ENCODE measurements around the gene CDT1.

Gene CDT1

GRCh38 chr16:88804552-88805339 lies 1.2 kb downstream of the CDT1 start:
- no peak for DNase-seq (ENCODE audit: low spot score)

- DNase-seq (ENCODE audit: low spot score): no peak
Observed at GRCh38 chr16:88805340-88805715, 1.7 kb downstream of the CDT1 start.

GRCh38 chr16:88805887-88806393 lies 2.4 kb downstream of the CDT1 start:
- DNase-seq (ENCODE audit: low spot score): no peak

GRCh38 chr16:88806491-88807111 lies 3.0 kb downstream of the CDT1 start:
- DNase-seq (ENCODE audit: low spot score): no peak

GRCh38 chr16:88807142-88807625 lies 3.6 kb downstream of the CDT1 start:
- DNase-seq (ENCODE audit: low spot score): no peak

GRCh38 chr16:88807626-88808453 lies 4.3 kb downstream of the CDT1 start:
- DNase-seq (ENCODE audit: low spot score): no peak

- peak; percentile 34 for DNase-seq (ENCODE audit: low spot score)
Observed at GRCh38 chr16:88809068-88809675, 5.6 kb downstream of the CDT1 start.

- no peak for DNase-seq (ENCODE audit: low spot score)
Observed at GRCh38 chr16:88809676-88810165, 6.1 kb downstream of the CDT1 start.

- peak; percentile 31 for DNase-seq (ENCODE audit: low spot score)
Observed at GRCh38 chr16:88810166-88810911, 6.8 kb downstream of the CDT1 start.

- DNase-seq (ENCODE audit: low spot score): peak; percentile 76
Observed at GRCh38 chr16:88810912-88811768, 7.6 kb downstream of the CDT1 start.

- peak; percentile 89 for DNase-seq (ENCODE audit: low spot score)
Observed at GRCh38 chr16:88811769-88812512, 8.4 kb downstream of the CDT1 start, which contains the start of gene APRT. Gene APRT, minus strand, starts transcription at chr16:88811928. Its CDS starts 29 bp downstream, at chr16:88811899.

GRCh38 chr16:88812513-88813268 lies 9.1 kb downstream of the CDT1 start:
- peak; percentile 56 for DNase-seq (ENCODE audit: low spot score)

GRCh38 chr16:88813269-88814143 lies 9.9 kb downstream of the CDT1 start:
- DNase-seq (ENCODE audit: low spot score): no peak

GRCh38 chr16:88814144-88814502 lies 10.5 kb downstream of the CDT1 start:
- DNase-seq (ENCODE audit: low spot score): no peak

- no peak for DNase-seq (ENCODE audit: low spot score)
Observed at GRCh38 chr16:88815227-88815626, 11.6 kb downstream of the CDT1 start.

GRCh38 chr16:88815901-88816589 lies 12.5 kb downstream of the CDT1 start:
- DNase-seq (ENCODE audit: low spot score): peak; percentile 45

Data from cerebellar cortex (tissue), 1 donor.